HG03575 (cell line): ENCODE measurements around the gene DEDD.
A peak's percentile ranks its signal among the peaks of the same experiment; 100 is the strongest.

Source experiments
- ATAC-seq: cut with Tn5 transposase; IDR thresholded peaks from one replicate; pipeline ENCODE4 v1.9.1; 2021; ENCODE audit not compliant: unreplicated experiment, insufficient number of reproducible peaks, low FRiP score; ENCODE audit errors: extremely low read depth

DEDD gene

GRCh38 chr1:161132410-161133219 lies at the start of gene DEDD:
TSS of gene DEDD (minus strand) at chr1:161132667. CDS start at chr1:161124462, 8,205 bp downstream.
- ATAC-seq: peak; percentile 86

- ATAC-seq: no peak
Measured at GRCh38 chr1:161182214-161182613, 49.7 kb upstream of the DEDD start.

- no peak for ATAC-seq
Measured at GRCh38 chr1:161180639-161181038, 48.2 kb upstream of the DEDD start.

GRCh38 chr1:161179698-161180097 lies 47.2 kb upstream of the DEDD start:
- no peak for ATAC-seq

GRCh38 chr1:161177936-161178244 lies 45.4 kb upstream of the DEDD start:
- ATAC-seq: no peak

GRCh38 chr1:161177112-161177935 lies 44.9 kb upstream of the DEDD start, which contains the start of gene B4GALT3:
TSS of gene B4GALT3 (minus strand) at chr1:161177507. CDS start at chr1:161176060, 1,447 bp downstream.
- no peak for ATAC-seq

GRCh38 chr1:161176468-161177111 lies 44.1 kb upstream of the DEDD start:
- no peak for ATAC-seq

GRCh38 chr1:161175771-161176453 lies 43.4 kb upstream of the DEDD start:
- ATAC-seq: no peak

- ATAC-seq: no peak
Measured at GRCh38 chr1:161174911-161175310, 42.4 kb upstream of the DEDD start.

GRCh38 chr1:161173711-161174110 lies 41.2 kb upstream of the DEDD start:
- no peak for ATAC-seq

- ATAC-seq: no peak
Measured at GRCh38 chr1:161172776-161173376, 40.4 kb upstream of the DEDD start.

- ATAC-seq: no peak
Measured at GRCh38 chr1:161172349-161172748, 39.9 kb upstream of the DEDD start.

- ATAC-seq: no peak
Measured at GRCh38 chr1:161171696-161172095, 39.2 kb upstream of the DEDD start.

- ATAC-seq: no peak
Measured at GRCh38 chr1:161171191-161171590, 38.7 kb upstream of the DEDD start.

- no peak for ATAC-seq
Measured at GRCh38 chr1:161168906-161169305, 36.4 kb upstream of the DEDD start.

GRCh38 chr1:161166669-161167548 lies 34.4 kb upstream of the DEDD start:
- ATAC-seq: no peak

GRCh38 chr1:161165742-161166668 lies 33.5 kb upstream of the DEDD start, which contains the start of gene PPOX:
TSS of gene PPOX (plus strand) at chr1:161166426. CDS start at chr1:161166848, 422 bp downstream.
- ATAC-seq: peak; percentile 62
